GM12872 (cell line): ENCODE data around the gene RBMX.

Experiments used
- TF ChIP-seq, protein P1 (sequence below): IDR thresholded peaks from 3 replicates; pipeline ENCODE4 v1.5.1; 2011; ENCODE audit warnings: low read depth, mild to moderate bottlenecking, low read length, moderate library complexity; ENCODE audit not compliant: insufficient read depth

The RBMX gene

GRCh38 chrX:136879001-136879687 is 1.4 kb downstream of the RBMX start:
- TF ChIP-seq, protein P1, sequence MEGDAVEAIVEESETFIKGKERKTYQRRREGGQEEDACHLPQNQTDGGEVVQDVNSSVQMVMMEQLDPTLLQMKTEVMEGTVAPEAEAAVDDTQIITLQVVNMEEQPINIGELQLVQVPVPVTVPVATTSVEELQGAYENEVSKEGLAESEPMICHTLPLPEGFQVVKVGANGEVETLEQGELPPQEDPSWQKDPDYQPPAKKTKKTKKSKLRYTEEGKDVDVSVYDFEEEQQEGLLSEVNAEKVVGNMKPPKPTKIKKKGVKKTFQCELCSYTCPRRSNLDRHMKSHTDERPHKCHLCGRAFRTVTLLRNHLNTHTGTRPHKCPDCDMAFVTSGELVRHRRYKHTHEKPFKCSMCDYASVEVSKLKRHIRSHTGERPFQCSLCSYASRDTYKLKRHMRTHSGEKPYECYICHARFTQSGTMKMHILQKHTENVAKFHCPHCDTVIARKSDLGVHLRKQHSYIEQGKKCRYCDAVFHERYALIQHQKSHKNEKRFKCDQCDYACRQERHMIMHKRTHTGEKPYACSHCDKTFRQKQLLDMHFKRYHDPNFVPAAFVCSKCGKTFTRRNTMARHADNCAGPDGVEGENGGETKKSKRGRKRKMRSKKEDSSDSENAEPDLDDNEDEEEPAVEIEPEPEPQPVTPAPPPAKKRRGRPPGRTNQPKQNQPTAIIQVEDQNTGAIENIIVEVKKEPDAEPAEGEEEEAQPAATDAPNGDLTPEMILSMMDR: no peak

- TF ChIP-seq, protein P1: no peak
Observed at GRCh38 chrX:136878423-136878822, 2.1 kb downstream of the RBMX start.

DNA sequence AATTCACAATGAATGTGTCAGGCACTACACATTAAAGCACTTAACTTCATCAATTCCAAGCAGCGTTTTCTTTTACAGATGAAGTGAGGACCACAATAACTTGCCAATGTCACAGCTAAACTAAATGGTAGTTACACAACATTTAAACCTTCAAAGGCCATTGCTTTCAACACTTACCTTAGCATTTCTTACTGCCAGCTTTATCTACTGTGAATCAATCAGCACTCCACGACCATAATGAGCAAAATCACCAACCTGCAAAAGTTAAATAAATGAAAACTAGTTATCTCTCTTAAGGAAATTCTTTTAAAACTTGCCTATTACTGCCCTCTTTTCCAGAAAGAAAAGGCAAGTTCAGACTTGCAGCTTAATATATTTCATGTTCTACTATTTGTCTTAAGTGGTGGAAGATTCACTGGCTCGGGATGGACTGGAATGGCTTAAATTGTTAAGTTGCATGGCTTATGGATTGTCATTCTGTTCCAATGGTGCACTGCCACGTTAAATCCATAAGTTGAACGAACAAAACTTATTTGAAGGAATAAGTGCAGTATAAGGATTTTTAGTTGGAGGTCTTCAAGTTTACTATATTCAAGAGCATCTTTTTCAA is 8.3 kb downstream of the RBMX start:
- TF ChIP-seq, protein P1: no peak

DNA sequence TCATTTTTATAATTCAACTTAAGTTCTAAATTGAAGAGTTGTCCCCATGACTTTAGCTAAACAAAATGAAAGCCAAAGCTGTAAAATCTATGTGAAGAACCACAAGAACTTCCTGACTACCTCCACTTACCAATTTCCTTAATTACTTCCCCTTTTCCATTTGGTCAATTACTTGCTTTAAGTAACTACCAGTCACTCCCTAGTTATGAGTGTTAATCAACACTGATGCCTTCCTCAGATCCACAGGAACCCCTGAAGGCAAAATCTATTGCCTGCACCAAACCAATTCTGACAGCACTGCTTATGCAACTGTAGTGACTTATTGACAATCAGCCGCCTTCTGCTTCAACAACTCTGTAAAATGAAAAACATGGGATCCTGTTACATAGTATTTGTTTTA is 10.5 kb downstream of the RBMX start:
- TF ChIP-seq, protein P1: no peak

DNA sequence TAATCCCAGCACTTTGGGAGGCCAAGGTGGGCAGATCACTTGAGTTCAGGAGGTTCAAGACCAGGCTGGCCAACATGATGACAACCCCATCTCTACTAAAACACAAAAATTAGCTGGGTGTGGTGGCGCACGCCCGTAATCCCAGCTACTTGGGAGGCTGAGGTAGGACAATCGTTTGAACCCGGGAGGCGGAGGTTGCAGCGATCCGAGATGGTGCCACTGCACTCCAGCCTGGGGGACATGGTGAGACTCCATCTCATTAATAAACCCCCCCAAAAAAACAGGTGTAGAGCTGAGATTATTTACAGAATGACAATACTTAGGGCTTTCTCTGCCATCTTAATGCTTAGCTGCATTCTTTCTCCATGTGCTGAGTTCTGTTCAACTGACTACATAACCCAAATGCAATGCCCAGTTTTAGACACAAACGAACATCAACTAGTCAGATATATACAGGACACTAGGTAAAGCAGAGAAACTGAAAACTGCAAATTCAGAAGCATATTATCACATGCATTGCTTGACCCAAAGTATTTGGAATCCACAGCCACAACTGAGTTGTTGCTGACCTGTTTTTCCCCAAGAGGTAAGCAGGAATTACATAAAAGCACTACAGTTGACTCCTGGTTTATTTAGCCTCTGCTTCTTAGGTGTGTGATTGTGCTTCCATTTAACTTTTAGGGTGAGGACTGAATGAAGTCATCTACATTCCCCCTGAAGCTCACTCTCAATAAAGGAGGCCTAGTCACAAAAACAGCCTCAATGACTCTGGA is 12.1 kb downstream of the RBMX start:
- TF ChIP-seq, protein P1: no peak

DNA sequence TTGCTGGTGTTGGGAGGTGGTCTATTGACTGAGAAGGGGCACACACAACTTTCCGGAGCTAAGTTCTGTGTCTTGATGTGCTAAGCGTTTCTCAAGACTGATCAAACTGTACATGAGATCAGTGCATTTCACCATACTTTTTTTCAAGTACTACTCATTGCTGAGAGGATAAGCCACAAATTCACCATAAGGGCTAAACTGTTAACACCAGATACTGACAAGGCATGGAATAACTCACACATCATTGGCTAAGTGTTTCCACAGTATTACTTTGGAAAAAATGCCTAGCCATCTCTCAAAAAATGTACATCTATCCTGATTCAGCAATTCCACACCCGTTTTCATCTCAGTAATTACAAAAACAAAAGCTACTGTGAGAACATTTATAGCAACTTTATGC is 13.0 kb downstream of the RBMX start:
- TF ChIP-seq, protein P1: no peak

GRCh38 chrX:136867096-136867491 is 13.4 kb downstream of the RBMX start:
- TF ChIP-seq, protein P1: no peak
